Vagina (tissue), 2 donors: Measurements from ENCODE around the gene ETS1.

Experiments used
- CTCF ChIP-seq, 3 experiments: fragments of 450-650 bp in 2 of 3; fragments of 200-600 bp in 1 of 3; sonication (generic) in 1 of 3; IDR thresholded peaks; one replicate each; pipeline ENCODE4 v1.5.1; 2017 to 2019; ENCODE audit warnings: antibody characterized with exemption in 3 of 3, mild to moderate bottlenecking in 2 of 3, moderate library complexity in 2 of 3
- POLR2AphosphoS5 ChIP-seq, 2 donors: sonication (generic); formaldehyde crosslinking; IDR thresholded peaks; one replicate each; pipeline ENCODE4 v1.9.0; 2017; ENCODE audit warnings: antibody characterized with exemption in 2 of 2, mild to moderate bottlenecking in 2 of 2, low read depth in 1 of 2; ENCODE audit not compliant: insufficient read depth in 1 of 2

GRCh38 chr11:128525411-128526243, 61.7 kb downstream of the ETS1 start:
- TF ChIP-seq CTCF (IDR thresholded peaks at IDR 0.05) (no peak), POLR2AphosphoS5 (IDR thresholded peaks at IDR 0.05; ENCODE audit: insufficient read depth in 1 of 2, low read depth in 1 of 2) (no peak)
